Smooth muscle cell of the brain vasculature (primary cell): ENCODE measurements around the gene SLC26A4.

Source experiments
- DNase-seq: peaks from one replicate; pipeline ENCODE4 v3.0.0-alpha.2; 2012; ENCODE audit warnings: low read depth, low spot score

SLC26A4 gene

GRCh38 chr7:107746006-107746405, 85.4 kb downstream of the SLC26A4 start:
- DNase-seq = no peak

DNA sequence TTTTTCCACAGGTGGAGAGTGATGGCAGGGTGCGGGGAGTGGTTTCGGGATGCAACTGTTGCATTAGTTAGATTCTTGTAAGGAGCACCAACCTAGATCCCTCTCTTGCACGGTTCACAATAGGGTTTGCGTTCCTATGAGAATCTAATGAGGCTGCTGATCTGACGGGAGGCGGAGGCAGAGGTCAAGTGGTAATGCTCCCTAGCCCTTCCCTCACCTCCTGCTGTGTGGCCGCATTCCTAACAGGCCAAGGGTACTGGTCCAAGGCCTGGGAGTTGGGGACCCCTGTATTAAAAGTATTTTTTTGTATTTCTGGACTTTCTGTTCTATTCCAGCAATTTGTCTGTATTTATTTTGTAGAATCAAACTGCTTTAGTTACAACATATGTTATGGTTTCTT, 90.5 kb downstream of the SLC26A4 start:
- no peak for DNase-seq

GRCh38 chr7:107754642-107755041, 94.0 kb downstream of the SLC26A4 start:
- no peak for DNase-seq

DNA sequence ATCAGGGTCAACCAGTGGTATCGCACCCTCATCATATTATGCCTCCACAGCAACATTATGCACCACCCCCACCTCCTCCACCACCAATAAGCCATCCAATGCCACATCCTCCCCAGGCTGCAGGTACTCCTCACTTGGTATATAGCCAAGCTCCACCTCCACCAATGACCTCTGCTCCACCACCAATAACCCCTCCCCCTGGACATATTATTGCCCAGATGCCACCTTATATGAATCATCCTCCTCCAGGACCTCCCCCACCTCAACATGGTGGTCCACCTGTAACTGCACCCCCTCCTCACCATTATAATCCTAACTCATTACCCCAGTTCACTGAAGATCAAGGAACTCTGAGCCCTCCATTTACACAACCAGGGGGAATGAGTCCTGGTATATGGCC, 98.0 kb downstream of the SLC26A4 start:
- no peak for DNase-seq

GRCh38 chr7:107767391-107767790, 106.8 kb downstream of the SLC26A4 start:
- no peak for DNase-seq
